ENCODE results near the gene GPX3.

Gene GPX3

DNA sequence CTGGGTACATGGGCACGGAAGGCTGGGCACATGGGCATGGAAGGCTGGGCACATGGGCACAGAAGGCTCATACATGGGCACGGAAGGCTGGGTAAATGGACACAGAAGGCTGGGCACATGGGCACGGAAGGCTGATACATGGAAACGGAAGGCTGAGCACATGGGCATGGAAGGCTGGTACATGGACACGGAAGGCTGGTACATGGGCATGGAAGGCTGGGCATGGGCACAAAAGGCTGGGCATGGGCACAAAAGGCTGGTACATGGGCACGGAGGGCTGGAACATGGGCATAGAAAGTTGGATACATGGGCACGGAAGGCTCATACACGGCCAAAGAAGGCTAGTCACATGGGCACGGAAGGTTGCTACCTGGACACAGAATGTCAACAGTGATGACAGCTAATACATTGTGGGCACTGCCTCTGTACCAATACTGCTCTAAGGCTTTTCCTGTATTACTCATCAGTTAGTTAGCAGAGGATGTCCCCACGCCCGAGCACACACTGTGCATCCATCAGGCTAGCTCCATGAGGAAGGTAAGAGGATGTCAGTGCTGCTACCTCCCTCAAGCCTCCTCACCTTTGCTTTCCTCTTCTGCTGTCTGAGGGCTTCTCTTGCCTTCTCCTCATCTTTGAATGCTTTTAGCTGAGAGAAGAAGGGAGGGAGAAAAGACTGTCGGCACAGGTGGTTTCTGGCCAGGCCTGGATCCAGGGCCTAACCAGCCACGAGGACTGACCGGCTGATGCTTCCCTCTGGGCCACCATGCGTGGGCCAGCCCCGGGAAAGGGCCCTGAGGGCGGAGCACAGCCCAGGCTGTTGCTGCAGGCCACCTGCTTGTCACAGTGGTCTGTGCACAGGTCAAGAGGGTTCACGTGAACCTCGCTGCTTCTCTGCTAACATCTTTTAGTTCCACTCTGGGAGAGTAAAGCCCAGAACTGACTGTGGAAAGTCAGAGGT lies 14.3 kb downstream of the GPX3 start:
- no peak for DNase-seq

DNA sequence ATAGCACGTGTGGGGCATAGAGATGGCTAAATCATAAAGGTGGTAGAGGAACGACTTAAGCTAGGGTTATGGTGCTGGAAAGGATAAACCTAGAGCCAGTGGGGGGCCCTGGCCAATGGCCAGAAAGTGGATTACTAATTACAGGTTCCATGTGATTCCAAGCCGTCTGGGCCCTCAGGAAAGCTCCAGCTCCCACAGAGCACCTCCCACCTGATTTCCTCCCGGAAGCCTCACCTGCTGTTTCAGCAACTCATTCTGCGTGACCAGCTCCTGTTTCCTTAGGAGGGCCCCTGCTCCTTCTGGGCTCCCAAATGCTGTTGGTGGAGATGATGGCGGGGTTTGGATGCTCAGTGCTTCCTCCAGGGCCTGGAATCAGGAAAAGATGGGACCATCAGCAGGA lies 16.2 kb downstream of the GPX3 start:
- DNase-seq = no peak

DNA sequence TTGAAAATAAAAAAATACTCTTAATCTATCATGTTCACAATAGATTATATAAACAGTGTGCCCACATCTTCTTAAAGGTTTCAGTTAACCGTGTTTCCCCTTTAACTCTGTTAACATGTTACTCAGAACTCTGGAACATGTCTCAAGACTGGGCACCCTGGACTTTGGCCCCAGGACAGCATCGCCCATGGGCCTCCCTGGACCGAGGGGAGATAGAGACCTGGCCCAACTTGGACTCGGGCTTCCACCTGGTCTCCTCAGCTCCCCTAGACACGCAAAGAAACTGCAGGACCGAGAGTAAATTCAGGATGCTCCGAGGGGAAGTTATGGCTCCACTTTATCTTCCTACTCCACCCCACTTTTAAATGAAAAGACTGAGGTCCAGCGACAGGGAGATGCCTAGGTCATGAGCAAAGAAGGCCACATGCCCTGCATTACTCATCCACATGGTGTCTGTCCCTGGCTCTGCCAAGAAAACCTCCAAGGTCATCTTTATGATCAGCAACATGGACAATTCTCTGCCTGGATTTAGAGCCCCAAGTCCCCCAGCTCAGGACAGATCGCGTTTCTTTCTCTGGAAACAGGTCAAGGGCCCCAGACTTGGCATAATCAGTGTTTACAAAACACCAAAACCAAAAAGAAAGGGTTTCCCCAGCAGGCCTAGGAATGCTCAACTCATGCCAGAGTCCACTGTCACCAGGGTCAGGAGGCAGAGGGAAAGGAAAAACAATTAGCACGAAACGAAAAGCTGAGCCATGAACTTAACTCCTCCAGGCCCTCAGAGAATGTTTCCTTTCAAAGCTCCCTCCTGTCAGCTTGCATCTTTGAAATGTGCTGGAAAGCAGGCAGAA lies 17.4 kb downstream of the GPX3 start:
- no peak for DNase-seq

DNA sequence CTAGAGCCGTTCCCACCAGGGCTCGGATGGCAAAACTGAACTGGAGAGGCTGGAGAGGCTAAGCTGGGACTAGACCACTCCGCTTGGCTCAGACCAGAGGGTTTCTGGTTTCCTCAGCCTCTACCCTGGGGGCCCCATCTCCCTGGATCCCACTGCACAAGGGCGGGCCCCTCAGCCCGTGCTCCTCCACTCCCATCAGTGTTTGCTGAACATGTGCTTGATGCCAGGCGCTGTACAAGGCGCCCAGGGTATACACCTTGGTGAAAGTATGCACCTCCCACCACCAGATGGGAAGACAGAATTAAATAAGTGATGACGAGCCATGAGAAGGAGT lies 18.0 kb downstream of the GPX3 start:
- no peak for DNase-seq

DNA sequence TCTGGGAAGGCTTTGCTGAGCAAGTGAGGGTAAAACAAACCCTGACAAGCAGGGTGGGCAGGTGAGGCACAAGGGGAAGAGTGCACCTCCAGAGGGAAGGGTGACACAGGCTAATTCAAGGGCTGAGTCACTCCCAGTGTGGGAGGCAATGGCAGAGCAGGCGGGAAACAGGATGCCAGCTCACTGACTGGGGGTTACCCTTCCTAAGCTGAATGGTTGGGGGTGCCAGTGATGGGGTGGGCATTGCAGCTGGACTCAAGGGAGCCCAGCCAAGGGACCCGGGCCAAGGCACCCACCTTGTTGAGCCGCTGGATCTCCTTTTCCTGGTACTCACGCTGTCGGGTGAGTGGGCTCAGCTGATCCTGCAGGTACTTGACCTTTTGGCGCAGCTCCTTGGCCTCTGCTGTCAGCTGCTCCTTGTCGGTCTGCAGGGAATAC lies 18.4 kb downstream of the GPX3 start:
- DNase-seq = no peak

DNA sequence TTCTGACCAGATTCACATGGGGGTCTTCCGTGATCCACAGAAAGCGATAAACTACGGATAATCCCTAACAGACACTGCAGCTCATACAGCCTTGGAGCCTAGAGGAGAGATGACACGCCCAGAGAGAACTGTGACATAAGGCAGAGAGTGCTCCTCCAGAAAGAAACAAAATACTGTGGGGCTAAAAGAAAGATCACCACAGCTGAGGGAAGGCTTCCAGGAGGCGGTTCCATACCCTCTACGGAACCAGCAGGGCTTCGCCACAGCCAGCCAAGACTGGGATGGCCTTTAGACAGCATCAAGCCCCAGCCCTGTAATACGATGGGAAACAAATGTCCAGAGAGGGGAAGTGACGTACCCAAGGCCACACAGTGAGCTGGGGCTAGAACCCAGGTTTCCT lies 19.3 kb downstream of the GPX3 start:
- DNase-seq = no peak

DNA sequence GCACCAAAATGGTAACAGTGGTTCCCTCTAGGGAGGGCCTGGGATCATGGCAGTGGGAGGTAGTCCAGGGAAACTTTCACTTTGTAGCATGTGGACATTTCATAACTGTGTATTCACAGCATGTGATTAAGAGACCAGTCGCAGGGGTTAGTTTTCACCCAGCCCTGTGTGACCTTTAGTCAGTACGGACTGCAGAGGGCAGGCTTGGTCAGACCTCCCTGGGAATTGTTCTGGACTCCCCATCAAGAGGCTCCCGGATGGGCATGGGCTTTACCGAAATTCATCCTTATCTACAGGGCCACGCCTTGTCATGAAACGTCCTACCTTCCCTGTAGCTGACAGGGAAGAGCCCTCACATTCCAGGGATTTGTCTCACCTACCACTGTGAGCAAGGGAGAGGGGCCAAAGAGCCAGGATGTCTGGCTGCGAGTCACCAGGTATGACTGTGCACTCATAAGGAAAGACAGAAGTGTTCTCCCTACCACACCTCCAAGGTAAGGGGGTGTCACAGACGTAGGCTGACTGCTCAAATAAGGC lies 19.9 kb downstream of the GPX3 start:
- DNase-seq = no peak

DNA sequence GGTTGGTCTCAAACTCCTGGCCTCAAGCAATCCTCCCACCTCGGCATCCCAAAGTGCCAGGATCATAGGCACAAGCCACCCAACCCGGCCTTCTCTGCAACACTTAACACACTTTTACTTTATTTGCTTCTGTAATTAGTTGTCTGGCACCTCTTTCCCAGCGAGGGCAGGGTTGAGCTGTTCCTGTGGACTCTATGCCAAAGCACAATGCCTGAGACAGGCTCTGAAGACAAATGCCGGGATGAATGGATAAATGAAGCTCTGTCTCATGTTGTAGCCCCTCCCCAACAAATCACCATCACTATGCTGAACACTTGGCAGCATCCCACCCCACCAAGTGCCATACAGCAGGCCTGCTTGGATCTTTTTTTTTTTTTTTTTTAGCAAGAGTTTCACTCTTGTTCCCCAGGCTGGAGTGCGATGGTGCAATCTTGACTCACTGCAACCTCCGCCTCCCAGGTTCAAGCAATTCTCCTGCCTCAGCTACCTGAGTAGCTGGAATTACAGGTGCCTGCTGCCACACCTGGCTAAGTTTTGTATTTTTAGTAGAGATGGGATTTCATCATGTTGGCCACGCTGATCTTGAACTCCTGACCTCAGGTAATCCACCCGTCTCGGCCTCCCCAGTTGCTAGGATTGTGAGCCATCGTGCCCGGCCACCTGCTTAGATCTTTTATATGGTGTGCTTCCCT lies 21.3 kb downstream of the GPX3 start:
- no peak for DNase-seq

DNA sequence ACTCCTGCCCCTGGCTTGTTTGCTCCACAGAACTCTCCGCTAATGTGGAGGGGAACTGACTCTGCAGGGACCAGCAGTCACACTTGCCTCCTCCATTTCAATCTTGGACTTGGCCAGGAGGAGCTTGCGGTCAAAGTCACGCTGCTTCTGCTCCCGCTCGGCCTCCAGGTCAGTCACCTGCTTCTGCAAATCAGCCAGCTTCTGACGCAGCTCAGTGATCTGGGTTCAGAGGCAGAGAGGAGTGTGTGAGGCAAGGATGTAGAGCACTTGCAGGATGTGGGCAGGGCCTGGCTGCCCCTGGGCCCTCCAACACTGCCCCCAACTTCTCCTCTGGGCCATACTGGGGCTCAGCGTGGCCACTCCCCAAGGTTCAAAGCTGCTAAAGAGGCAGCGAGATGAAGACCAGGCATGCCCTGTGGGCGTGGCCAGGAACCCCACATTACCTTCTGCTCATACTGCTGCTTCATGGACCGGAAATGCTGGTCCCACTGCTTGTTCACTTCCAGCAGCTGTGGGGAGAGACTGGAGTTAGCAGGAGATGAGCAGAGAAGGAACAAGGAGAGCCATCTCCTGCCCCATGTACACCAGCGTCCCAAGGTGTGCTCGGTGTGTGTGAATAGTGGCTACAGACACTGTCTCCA lies 22.2 kb downstream of the GPX3 start:
- DNase-seq = no peak

DNA sequence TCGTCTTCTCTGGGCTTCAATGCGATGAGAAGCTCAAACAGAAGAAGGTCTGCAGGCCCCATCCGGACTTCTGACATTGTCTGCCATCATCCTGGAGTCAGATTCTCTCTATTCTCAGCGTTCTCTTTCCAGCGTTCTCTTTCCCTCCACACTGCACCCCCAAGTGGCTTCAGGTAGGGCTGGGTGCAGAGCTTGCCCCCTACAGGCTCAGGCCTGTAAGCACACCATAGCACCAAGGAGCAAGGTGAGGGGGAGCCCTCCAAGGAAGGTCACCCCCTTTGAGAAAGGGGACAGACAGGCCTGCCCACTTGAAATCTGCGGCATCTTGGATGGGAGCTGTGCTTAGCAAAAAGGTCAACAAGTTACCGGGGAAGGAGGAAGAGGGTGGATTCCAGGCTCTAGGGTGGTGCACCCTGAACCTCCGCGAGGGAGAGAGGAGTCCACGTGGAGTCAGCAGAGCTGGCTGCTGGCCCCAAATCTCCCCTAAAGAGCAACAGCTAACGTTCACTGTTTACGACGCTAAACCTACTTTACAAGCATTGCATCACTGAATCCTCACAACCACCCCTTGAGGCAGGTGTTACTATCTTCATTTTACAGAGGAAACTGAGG lies 27.5 kb downstream of the GPX3 start:
- DNase-seq = no peak

DNA sequence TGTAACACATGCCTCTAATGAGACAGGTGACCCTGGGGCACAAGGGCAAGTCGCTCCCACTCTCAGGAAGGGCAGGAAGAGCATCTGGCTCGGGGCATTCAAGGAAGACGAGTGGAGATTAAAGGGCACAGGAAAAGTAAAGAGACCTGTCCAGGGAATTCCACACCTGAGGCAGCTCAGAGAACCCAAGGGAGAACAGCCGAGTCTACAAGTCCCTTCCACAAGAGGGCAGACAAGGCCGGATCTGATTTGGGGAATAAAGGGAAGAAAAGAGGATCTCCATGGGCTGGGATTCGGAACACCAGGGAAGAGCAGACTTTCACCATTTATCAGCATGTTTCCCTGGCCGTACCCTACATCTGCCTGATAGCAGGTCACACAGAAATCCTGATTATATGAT lies 28.1 kb downstream of the GPX3 start:
- DNase-seq = no peak

DNA sequence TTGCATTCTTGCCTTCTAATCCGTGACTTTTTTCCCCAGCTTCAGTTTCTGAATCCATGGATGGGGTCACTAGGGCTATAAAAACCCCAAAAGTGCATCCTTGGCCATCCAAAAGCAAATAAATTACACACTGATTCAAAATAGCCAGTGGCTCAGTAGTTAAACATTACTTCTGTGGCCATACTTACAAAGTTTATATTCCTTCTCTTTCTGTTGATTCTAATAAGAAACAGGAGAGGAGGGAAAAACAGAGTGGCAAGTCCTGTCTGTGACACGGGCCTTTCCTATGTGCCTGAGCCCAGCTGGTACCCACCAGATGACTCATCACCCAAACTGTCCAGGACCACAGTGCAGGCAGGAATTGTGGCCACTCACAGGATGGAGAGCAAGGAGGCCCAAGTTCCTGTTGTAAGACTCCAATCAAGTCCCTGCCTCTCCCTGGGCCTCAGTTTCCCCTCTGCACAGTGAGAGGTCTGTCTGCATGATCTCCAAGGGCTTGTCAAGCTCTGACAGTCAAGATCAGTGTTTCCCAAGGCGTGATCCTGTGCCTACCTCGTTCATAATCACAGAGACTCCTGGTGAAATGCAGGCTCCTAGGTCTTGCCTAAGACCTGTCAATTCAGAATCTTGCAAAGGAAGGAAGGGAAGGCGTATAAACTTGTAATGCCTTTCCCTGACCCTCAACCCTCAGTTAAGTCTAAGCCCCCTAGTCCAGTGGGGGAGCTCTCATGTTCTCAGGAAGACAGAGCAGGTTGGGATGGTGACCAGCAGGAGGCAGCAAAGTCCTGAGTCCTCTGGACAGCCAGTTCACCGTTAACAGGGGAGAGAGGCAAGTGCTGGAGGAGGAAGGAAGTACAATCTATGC lies 30.9 kb downstream of the GPX3 start:
- DNase-seq = no peak

DNA sequence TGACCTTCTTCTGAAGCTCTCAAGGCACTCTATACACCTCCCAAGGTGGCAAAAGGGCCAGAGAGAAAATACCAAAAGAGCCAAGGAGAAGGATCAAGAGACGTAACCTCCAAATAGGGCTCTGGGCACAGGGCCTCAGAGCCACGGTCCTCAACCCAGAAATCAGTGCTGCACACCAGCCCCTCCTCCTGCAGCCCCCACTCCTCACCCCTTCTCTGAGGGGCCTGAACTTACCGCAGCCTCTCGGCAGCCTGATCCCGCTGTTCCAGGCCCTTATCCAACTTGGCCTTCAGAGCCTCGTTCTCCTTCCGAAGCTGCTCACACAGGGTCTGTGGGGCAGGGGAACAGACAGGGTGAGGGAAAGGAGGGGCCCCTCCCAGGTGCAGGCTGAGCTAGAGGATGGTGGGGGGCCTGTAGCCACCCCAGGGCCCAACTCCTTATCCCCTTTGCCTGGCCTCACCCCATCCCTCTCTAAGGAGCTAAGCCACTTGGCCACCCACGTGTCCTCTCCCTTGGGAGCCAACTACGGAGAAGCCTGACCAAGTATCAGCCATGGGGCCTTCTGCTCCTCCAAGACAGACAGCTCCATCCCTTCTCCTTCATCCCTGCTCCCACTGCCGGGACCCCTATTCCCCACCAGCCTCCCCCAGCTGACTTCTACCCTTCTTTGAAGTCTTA lies 31.7 kb downstream of the GPX3 start:
- DNase-seq = no peak

DNA sequence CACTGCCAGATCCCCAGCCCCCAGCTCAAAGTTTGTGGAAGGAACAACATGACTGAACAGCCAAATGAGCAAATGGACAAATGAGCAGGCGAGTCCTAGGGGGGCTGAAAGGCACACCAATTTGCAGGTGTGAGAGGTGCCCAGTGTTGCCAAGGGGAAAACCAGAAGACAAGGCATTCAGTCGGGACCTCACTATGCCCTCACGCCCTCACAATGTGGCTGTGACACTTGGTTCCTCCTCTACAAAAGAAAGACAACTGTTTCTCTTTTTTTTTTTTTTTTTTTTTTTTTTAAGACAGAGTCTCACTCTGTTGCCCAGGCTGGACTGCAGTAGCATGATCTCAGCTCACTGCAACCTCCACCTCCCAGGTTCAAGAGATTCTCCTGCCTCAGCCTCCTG lies 32.4 kb downstream of the GPX3 start:
- DNase-seq = no peak

DNA sequence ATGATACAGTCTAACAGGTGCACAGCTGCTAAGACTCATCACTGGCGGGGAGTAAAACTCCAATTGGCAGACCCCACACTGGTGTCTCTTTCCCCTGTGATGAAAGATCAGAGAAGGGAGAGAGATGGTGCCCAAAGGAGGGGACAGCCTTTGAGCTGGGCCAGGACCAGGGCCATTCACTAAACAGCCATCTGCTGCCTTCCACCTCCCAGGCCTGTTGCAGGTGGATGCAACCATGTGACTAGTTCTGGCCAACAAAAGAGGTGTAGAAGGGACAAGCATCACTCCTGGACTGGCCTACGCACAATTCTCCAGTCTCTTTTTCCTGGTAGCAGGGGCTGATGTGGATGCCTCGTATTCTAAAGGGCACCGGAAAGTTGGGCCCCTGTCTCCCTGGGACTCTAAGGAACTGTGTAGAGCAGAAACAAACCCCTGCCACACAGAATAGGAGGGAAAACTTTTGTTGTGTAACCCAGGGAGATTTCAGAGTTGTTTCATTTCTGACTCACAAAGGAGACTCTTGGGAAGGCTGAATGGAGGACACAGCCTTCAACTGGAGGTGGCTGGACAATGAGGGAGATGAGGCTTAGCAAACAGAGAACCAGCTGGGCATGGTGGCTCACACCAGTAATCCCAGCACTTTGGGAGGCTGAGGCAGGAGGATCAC lies 33.5 kb downstream of the GPX3 start:
- DNase-seq = no peak

DNA sequence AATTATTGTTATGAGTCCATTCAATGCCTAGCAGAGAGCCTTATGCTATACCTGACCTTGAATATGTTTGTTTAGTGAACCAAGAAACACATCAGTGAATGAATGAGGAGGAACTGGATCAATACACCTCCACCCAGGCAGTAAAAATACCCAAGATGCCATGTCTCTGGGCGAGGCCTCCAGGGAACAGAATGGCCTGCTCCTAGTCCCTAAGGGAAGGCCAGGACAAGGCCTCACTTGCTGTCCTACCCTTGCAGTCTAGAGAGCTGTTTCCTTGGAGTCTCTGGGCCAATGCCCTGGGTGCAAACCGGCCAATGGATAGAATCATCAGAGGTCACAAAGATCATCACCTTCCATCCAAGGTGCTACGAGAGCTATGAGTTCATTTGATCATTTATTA lies 34.3 kb downstream of the GPX3 start:
- DNase-seq = no peak

DNA sequence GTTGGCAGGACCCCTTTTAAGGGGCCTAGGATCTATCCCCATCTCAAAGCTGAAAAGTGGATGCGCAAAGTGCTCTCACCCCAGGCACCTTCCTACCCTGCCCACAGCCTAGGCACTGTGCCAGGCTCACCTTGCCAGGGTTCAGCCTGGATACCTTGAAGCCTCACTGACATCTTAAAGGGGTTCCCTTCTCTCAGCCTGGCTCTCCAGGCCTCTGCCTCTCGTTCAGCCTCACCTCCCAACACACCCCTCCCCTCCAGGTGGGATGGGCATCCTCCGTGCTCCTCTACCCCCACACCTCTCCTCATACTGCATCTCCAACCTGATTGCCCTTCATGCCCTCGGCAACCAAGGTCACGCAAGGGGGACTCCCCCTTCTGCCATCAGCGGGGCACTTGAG lies 34.9 kb downstream of the GPX3 start:
- DNase-seq = no peak

DNA sequence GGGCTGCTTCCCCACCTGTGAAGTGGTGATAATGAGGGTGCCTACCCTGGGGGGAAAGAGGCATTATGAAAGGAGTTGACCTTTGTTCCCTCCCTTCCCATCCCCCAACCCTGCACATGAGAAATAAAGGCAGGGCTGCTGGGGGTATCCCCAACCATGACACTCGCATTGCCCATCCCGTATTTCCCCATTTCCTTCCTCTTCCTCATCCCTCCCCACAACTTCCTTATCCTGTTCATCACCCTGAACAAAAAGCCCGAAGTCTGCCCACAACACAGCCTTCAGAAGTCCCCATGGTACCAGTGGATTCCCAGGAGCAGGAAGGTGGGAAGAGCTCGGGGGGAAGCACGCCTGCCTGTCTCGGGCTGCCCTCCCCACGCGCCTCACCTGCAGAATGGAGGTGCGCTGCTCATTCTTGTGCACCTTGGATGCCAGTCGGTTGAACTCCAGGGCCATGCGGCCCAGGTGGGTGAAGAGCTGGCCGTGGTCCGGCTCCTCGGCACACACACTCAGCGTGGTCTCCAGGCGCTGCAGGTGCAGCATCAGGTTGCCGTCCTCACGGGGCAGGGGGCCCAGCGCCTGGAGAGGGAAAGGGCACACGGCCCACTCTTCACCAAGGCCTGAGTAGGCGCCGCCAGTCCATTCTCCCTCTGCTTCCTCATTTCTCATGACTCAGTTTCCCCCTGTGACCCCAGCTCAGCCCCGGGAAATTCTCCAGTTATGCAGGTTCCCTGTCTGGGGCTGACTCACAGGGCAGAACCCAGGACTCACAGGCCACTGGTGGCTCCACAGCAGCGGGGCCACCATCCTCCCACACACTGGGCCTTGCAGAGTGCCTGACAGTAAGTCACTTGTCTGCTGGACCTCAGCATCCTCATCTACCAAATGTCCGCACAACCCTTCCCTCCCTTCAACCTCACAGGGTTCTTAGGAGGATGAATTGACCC lies 36.3 kb downstream of the GPX3 start:
- DNase-seq = no peak

DNA sequence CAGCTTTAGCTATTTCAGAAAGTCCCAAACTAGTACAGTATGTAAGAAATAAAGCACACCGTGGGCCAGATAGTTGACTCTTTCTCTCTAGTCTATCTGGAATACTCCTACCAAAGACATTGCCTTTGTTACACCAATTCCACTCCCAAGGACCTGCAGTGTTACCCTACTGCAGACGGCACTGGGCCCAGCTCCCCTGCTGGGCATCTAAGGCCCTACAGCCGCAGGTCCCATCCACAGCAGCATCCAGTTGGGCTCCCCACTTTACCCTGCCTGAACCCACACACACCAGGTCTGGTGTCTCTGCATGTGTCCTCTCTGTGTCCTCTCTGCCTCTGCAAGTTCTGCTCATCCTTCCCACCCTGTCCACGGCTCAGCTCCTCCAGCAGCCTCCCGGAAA lies 37.9 kb downstream of the GPX3 start:
- no peak for DNase-seq

Measured in NCI-H2107 (cell line).